ENCODE measurements around the gene ZBTB18.

Gene ZBTB18

DNA sequence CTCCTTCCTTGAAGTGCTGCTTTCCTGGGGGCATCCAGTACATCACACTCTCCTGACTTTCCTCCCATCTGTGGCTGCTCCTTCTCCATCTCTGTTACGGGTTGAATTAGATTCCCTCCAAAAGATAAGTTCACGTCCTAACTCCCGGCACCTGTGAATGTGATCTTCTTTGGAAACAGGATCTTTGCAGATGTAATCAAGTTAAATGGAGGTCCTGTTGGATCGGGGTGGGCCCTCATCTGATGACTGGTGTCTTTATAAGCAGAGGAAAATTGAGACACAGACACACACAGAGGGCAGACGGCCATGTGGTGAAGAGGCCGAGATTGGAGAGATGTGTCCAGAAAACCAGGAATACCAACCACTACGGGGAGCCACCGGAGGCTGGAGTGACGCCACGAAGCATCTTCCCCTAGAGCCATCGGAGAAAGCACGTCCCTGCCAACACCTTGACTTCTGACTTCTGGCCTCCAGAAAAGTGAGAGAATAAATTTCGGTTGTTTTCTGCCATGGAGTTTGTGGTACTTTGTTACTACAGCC lies 36.0 kb downstream of the ZBTB18 start:
- no peaks in the 10 kb centered on the region for H4K20me1 ChIP-seq (ENCODE audit: low read depth, low read length)
- H3K9me2 ChIP-seq (replicated peaks; ENCODE audit: insufficient read depth, low read length) = no peaks in the 10 kb centered on the region
- no peaks in the 10 kb centered on the region for H3K9me3 ChIP-seq (ENCODE audit: insufficient read depth, low read length)
- no peak overlapping the region for H3K4me3 ChIP-seq (ENCODE audit: insufficient read depth, low read length, poor library complexity, severe bottlenecking)
- no peaks in the 10 kb centered on the region for H3K79me2 ChIP-seq (ENCODE audit: insufficient read depth, low read length)
- TF ChIP-seq, protein P1, sequence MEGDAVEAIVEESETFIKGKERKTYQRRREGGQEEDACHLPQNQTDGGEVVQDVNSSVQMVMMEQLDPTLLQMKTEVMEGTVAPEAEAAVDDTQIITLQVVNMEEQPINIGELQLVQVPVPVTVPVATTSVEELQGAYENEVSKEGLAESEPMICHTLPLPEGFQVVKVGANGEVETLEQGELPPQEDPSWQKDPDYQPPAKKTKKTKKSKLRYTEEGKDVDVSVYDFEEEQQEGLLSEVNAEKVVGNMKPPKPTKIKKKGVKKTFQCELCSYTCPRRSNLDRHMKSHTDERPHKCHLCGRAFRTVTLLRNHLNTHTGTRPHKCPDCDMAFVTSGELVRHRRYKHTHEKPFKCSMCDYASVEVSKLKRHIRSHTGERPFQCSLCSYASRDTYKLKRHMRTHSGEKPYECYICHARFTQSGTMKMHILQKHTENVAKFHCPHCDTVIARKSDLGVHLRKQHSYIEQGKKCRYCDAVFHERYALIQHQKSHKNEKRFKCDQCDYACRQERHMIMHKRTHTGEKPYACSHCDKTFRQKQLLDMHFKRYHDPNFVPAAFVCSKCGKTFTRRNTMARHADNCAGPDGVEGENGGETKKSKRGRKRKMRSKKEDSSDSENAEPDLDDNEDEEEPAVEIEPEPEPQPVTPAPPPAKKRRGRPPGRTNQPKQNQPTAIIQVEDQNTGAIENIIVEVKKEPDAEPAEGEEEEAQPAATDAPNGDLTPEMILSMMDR (IDR thresholded peaks at IDR 0.05; ENCODE audit: insufficient read depth, low read length, poor library complexity, severe bottlenecking) = no peak
- TF ChIP-seq EZH2phosphoT487 (conservative IDR thresholded peaks at IDR 0.05; ENCODE audit: low read length) = no peak
- H3K36me3 ChIP-seq (ENCODE audit: low read length) = no peaks in the 10 kb centered on the region
- H3K27me3 ChIP-seq (ENCODE audit: low read length) = no peaks in the 10 kb centered on the region
- no peak overlapping the region for H3K9ac ChIP-seq (ENCODE audit: low read length)
- no peak overlapping the region for H3K27ac ChIP-seq (ENCODE audit: low read depth, low read length)
- no peak overlapping the region for H2AFZ ChIP-seq (ENCODE audit: low read depth, low read length, severe bottlenecking)
- no peaks in the 10 kb centered on the region for H3F3A ChIP-seq (ENCODE audit: insufficient read depth)
- no peak overlapping the region for H3K4me2 ChIP-seq (ENCODE audit: low read depth, low read length, poor library complexity, severe bottlenecking)

- Histone ChIP-seq H3K36me3 (ENCODE audit: low read length) (no peaks in the 10 kb centered on the region), H3K27ac (ENCODE audit: low read depth, low read length) (no peak overlapping the region), H3K9me3 (ENCODE audit: insufficient read depth, low read length) (no peaks in the 10 kb centered on the region), H3K4me2 (ENCODE audit: low read depth, low read length, poor library complexity, severe bottlenecking) (no peak overlapping the region), H3F3A (ENCODE audit: insufficient read depth) (no peaks in the 10 kb centered on the region), H3K79me2 (ENCODE audit: insufficient read depth, low read length) (no peaks in the 10 kb centered on the region), H3K9ac (ENCODE audit: low read length) (no peak overlapping the region), H3K27me3 (ENCODE audit: low read length) (no peaks in the 10 kb centered on the region), H3K4me3 (ENCODE audit: insufficient read depth, low read length, poor library complexity, severe bottlenecking) (no peak overlapping the region), H3K9me2 (replicated peaks; ENCODE audit: insufficient read depth, low read length) (no peaks in the 10 kb centered on the region), H4K20me1 (ENCODE audit: low read depth, low read length) (no peaks in the 10 kb centered on the region), H2AFZ (ENCODE audit: low read depth, low read length, severe bottlenecking) (no peak overlapping the region)
- TF ChIP-seq, protein P1 (IDR thresholded peaks at IDR 0.05; ENCODE audit: insufficient read depth, low read length, poor library complexity, severe bottlenecking) = no peak
- no peak for TF ChIP-seq EZH2phosphoT487 (conservative IDR thresholded peaks at IDR 0.05; ENCODE audit: low read length)
These were observed 36.5 kb downstream of the ZBTB18 start for GRCh38 chr1:244087611-244088010.

- no peaks in the 10 kb centered on the region for H4K20me1 ChIP-seq (ENCODE audit: low read depth, low read length)
- no peak overlapping the region for H3K4me2 ChIP-seq (ENCODE audit: low read depth, low read length, poor library complexity, severe bottlenecking)
- H3K79me2 ChIP-seq (ENCODE audit: insufficient read depth, low read length) = no peaks in the 10 kb centered on the region
- no peaks in the 10 kb centered on the region for H3K36me3 ChIP-seq (ENCODE audit: low read length)
- no peaks in the 10 kb centered on the region for H3K9me3 ChIP-seq (ENCODE audit: insufficient read depth, low read length)
- no peaks in the 10 kb centered on the region for H3K27me3 ChIP-seq (ENCODE audit: low read length)
- no peak overlapping the region for H2AFZ ChIP-seq (ENCODE audit: low read depth, low read length, severe bottlenecking)
- TF ChIP-seq, protein P1 (IDR thresholded peaks at IDR 0.05; ENCODE audit: insufficient read depth, low read length, poor library complexity, severe bottlenecking) = no peak
- no peak for TF ChIP-seq EZH2phosphoT487 (conservative IDR thresholded peaks at IDR 0.05; ENCODE audit: low read length)
- H3K9me2 ChIP-seq (replicated peaks; ENCODE audit: insufficient read depth, low read length) = no peaks in the 10 kb centered on the region
- no peaks in the 10 kb centered on the region for H3F3A ChIP-seq (ENCODE audit: insufficient read depth)
- no peak overlapping the region for H3K9ac ChIP-seq (ENCODE audit: low read length)
- no peak overlapping the region for H3K27ac ChIP-seq (ENCODE audit: low read depth, low read length)
- no peak overlapping the region for H3K4me3 ChIP-seq (ENCODE audit: insufficient read depth, low read length, poor library complexity, severe bottlenecking)
These were observed 37.1 kb downstream of the ZBTB18 start for GRCh38 chr1:244088161-244088560.
